Activated CD4-positive, alpha-beta T cell treated with anti-CD3 and anti-CD28 coated beads, Interleukin-2, amount 50 U/mL, for 16 hours (primary cell): ENCODE results near the gene RAD17.
"Not testable (repeated sequence)": the region's sequence is repeated elsewhere in the genome, so short reads cannot be mapped to it uniquely, and the experiment has no call there.

Experiments
- DNase-seq: peaks from one replicate; pipeline ENCODE4 v3.0.0-alpha.2; 2020

RAD17 gene

GRCh38 chr5:69374911-69375446 is 5.4 kb downstream of the RAD17 start:
- no peak for DNase-seq

GRCh38 chr5:69378376-69378775 is 8.8 kb downstream of the RAD17 start:
- no peak for DNase-seq

GRCh38 chr5:69404659-69405330 is 35.2 kb downstream of the RAD17 start:
- no peak for DNase-seq

- DNase-seq = peak; percentile 39
Observed at GRCh38 chr5:69414885-69415583, 45.4 kb downstream of the RAD17 start, which contains the start of gene MARVELD2. Gene MARVELD2, plus strand, starts transcription at chr5:69415116. Its CDS starts 4,270 bp downstream, at chr5:69419386.

- no peak for DNase-seq
Observed at GRCh38 chr5:69415584-69415958, 46.0 kb downstream of the RAD17 start.

GRCh38 chr5:69416180-69416579 is 46.6 kb downstream of the RAD17 start:
- no peak for DNase-seq

GRCh38 chr5:69416699-69417098 is 47.1 kb downstream of the RAD17 start:
- DNase-seq = no peak

GRCh38 chr5:69418554-69418953 is 48.9 kb downstream of the RAD17 start:
- DNase-seq = no peak

- no peak for DNase-seq
Observed at GRCh38 chr5:69431424-69432303, 62.0 kb downstream of the RAD17 start.

- DNase-seq = peak; percentile 28
Observed at GRCh38 chr5:69432412-69433206, 63.0 kb downstream of the RAD17 start.

GRCh38 chr5:69435276-69435884 is 65.8 kb downstream of the RAD17 start:
- not testable (repeated sequence) for DNase-seq

- DNase-seq = no peak
Observed at GRCh38 chr5:69444127-69444754, 74.6 kb downstream of the RAD17 start.

- no peak for DNase-seq
Observed at GRCh38 chr5:69449511-69449910, 79.9 kb downstream of the RAD17 start.

GRCh38 chr5:69450116-69450515 is 80.5 kb downstream of the RAD17 start:
- DNase-seq = no peak

GRCh38 chr5:69450527-69450926 is 80.9 kb downstream of the RAD17 start:
- not testable (repeated sequence) for DNase-seq

- DNase-seq = no peak
Observed at GRCh38 chr5:69451941-69452647, 82.5 kb downstream of the RAD17 start.

- not testable (repeated sequence) for DNase-seq
Observed at GRCh38 chr5:69453487-69453886, 83.9 kb downstream of the RAD17 start.

- no peak for DNase-seq
Observed at GRCh38 chr5:69454460-69455249, 85.0 kb downstream of the RAD17 start.

GRCh38 chr5:69455428-69455988 is 85.9 kb downstream of the RAD17 start:
- DNase-seq = not testable (repeated sequence)
